Fibroblast of skin of scalp (primary cell): ENCODE data around the gene ACAP2.

Experiments used
- DNase-seq: peaks from one replicate; pipeline ENCODE4 v3.0.0-alpha.2; 2013

ACAP2 gene

DNA sequence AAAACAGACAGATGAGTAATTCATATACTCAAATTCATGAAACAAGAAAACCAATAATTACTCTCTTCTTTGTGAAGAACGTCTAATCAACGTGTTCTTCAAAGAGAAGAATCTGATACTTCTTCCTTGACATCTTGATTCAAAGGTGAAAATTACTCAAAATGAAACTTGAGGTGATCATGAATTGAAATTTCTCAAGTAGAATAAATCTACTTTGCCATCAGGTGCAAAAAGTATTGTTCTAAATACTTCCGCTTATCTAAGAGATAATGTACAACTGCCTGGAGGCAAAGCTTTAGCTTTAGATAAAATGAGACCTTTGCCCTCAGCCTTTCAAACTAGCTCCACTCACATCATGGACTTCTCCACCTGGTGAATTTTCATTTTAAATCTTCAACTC is 158.0 kb downstream of the ACAP2 start:
- no peak for DNase-seq

DNA sequence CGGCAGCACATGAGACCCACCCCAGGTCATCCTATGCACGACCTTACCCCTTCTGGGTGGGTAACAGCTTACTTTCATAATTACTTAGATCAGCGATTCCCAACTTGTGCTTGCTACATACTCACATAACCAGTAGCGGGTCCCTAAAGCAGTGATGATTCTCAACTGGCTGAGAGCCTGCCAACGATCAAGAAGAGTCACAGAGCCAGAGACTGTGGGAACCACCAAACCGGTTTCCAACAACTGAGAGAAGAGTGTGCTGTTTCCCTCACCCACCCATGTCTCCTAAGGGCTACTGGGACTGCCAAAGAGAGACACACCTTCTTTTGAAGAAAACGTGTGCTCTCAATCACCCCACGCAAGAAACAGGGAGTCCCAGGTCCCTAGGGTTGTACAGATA is 159.9 kb downstream of the ACAP2 start:
- no peak for DNase-seq

DNA sequence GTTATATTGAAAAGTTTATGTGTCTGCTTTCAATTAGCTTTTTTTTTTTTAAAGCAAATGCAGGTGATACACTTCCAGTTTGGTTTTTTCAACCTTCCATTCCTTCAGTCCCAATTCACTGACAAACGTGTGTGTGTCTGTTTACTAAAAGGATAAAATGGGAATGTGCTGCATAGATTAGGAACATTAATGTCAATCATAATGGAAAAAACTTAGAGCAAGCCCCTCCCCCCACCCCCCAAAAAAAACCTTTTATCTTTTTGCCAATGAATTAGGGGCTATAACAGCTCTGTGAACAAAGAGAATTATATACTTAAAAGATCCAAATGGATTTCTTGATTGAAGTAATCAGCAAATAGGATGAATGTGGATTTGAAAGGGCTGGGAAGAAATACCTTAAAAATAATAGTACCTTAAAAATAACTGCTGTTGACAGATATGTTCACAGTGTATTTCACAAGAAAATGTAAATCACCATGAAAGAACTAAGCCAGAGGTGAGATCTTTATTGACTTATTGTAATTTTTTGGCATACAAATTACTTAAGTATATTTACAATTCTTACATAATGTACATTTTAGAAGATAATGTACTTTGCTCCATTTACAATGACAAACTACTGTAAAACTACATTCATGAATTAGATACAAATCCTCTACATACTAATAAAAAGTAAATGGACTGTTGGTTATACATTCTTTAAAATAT is 168.4 kb downstream of the ACAP2 start:
- no peak for DNase-seq

DNA sequence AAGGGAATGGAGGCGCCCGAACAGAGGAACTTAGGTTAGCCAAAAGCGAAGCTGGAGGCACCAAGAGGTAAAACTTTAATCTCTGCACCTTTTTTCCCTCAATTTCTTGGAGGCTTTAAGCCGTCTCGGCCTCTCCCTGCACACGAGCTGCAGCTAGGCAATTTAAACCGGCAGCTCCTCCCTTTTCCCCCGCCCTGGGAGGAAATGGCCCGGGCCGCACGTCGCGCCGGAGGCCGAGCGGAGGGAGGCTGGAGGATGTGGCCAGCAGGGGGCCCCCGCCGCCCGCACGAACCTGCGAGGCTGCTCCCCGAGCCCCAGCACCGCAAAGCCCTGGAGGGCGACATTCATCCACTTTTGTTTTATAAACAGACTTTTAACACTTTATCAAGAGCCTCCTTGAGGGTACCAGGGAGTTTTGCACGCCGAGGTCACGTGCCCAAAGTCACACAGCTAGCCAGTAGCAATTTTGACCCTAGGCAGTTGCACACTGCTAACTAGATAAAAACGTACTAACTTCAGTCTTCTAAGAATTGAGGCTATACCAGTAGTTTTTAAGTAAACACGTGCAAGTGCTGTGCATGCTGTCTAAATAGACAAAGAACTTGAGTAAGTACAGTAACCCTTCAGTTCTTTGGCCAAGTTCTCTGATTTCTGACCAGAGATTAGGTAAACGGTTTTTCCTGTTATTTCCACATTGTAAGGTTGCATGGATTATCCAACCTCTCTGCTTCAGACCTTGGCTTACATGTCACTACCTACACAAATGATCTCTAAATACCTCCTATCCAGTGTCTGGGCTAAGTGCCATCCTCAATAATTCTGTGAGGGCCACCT is 171.2 kb downstream of the ACAP2 start:
- DNase-seq = peak; percentile 90

DNA sequence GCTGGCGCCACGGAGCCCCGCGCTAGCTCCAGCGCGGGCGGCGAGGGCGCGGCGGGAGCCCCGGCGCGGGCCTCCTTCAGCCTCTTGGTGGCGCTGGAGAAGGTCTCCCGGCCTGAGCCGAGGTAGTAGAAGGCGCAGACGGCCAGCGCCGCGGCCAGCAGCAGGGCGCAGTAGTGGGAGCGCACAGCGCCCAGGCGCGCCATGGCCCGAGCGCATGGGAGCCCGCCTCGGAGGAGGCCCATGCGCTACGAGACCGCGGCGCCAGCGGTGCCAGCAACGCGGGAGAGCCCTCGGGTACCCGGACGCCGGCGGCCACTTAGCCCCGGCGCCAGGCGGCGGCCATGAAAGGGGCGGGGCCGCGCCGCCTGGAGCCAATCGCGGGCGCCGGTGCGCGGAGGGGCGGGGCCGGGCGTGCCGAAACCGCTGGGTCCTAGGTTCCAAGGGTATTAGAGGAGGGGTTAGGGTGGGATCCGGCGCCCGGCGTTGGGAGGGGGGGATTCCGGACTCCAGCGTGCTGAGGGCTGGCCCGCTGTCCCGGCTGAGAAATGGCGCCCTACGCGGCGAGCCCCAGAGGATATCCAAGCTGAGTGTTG is 171.9 kb downstream of the ACAP2 start, which contains the start of gene XXYLT1:
Gene XXYLT1, minus strand, starts transcription at position 343 of the 593 bp plus-strand sequence. Its CDS starts 101 bp downstream, at position 242.
- peak; percentile 94 for DNase-seq

DNA sequence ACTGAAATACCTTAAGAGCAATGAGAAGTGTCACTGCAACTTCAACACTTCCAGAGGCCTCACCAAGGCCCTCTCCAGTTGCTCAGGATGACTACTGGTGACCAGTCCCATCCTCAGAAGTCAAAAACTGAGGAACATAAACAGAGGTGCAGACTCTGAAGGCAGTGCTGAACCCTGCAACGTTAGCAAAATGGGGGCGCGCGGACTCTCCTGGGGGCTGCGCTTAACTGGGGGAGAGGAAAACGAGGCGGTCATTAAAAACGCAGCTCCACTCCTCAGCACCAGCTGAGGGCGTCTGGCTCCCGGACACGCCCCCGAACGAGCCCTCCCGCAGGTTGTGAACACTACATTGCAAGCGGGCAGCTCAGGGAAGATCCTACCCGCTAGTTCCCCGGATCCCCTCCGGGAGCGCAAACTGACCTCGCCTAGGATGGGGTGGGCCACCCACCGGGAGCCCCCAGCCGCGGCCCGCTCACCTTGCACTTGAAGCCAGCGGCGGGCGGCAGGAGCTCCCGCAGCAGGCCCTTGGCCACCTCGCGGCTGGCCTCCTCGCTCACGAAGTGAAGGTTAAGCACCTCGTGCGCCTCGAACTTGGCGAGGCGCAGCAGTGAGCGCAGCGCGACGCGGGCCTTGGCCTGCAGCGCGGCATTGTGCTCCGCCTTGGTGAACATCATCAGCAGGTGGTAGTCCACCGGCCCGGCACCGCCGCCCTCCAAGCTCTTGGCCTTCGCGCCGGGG is 172.6 kb downstream of the ACAP2 start:
- DNase-seq = peak; percentile 46

DNA sequence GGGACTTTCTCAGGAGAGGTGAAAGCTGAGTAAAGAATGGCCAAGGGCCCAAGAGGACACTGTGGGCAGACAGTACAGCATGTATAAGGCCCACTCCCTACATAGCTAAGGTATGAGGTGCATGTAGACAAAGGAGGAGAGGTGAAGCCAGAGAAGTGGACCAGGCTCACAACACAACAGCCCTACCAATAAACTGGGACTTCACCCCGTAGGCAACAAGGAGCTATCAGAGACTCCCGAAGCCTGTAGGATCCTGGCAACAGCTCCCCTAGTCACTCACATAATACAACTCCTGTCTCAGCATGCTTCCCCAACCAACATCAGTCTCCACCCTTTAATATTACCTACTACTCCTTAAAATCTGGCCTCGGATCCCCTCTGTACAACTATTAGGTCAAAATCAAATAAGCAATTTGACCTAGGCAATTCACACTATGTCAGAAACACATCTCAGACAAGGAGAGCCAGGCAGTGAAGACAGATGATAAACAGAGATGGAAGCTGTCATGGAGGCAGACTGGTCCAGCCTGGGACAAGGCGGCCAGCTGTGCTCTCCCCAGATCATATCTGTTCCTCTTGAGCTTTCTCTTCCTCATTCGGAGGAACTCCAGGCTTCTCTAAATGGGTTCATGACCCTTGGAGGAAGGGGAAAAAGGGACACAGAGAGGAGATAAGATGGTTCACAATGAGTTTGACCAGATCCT is 173.3 kb downstream of the ACAP2 start:
- DNase-seq = no peak

DNA sequence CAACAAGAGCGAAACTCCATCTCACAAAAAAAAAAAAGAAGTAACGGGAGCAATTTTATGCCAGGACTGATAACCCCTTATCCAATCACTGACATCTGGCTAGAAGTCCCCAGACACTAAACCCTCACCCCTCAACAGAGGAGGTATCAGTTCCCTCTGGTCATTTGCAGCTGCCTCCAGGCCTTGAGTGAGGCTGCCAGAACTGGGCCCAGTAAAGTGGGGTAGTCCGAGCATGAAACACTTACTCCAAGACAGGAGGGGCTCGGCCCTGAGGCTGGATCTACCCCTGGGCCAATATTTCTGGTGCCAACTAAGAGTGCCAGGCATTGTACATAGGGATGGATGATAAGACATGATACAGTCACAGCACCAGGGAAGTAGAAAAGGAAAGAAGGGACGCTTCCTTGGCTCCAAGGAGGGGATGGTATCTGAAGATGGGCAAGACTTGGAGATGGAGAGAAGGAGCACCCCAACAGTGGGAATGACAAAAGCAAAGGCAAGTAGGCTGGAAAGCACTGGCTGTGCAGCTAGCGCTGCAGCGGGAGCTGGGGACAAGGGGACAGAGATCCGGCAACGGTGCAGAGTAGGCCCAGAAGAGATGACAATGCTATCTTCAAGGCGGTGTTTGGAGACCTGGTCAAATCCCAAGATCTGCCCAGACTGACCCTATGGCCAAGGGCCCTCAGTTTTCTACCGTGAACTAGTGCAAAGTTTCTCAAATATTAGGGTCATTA is 174.1 kb downstream of the ACAP2 start:
- DNase-seq = no peak

DNA sequence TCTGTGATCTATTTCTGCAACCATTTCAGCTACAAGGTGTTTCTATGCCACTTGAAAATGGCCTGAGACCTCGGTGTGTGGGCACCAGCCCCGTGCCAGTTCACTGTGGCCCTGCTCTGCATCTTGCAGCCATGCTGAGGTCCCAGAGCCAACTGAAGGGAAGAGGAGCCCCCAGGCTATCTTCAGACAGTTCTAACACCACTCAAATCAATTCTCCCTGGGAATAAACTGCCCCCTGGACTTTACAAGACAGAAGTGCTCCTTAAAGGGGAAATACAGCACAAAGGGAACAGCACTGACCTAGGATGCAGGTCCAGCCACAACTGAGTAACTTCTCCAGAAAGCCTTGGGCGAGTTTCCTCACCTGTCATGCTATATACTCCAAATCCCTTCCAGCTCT is 175.7 kb downstream of the ACAP2 start:
- DNase-seq = no peak

DNA sequence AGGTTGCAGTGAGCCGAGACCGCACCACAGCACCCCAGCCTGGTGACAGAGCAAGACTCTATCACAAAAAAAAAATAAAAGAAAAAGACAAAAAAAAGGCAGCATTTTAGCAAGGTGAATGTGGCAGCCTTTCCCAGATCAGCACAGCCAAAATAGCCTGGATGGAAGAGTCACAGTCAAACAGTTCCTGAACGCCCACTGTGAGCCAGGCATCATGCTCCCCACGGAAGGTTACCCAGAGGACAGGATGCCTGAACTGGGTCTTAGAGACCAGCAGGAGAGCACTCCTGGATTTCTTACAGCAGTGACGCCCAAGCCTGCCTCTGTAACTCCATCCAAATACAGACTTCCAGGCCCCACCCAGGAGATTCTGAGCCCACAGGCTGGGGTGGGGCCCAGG is 176.4 kb downstream of the ACAP2 start:
- no peak for DNase-seq

DNA sequence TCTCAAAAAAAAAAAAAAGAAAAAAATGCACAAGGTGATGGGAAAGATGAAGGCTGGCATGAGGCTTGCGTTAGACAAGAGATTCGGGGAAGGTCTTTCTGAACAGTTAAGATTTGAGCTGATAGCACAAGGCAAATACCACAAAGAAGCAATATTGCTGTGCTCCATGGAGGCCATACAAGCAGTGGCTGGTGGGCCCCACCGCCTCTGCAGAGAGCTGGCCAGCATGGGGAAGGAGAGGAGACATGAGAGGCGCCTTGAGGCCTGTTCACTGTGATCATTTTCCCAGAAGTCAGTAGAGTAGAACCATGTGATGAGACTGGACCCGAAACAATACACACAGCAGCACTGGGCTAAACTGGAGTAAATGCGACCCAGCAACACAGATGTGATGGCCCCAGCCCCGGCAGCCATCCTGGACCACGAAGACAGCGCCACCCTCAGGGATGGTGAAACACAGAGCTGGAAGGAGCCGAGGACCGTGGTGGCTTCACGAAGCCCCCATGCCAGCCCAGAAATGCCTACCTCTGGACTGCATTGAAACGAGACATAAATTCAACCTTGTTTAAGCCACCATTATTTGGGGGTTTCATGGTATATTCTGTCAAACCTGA is 177.3 kb downstream of the ACAP2 start:
- no peak for DNase-seq

DNA sequence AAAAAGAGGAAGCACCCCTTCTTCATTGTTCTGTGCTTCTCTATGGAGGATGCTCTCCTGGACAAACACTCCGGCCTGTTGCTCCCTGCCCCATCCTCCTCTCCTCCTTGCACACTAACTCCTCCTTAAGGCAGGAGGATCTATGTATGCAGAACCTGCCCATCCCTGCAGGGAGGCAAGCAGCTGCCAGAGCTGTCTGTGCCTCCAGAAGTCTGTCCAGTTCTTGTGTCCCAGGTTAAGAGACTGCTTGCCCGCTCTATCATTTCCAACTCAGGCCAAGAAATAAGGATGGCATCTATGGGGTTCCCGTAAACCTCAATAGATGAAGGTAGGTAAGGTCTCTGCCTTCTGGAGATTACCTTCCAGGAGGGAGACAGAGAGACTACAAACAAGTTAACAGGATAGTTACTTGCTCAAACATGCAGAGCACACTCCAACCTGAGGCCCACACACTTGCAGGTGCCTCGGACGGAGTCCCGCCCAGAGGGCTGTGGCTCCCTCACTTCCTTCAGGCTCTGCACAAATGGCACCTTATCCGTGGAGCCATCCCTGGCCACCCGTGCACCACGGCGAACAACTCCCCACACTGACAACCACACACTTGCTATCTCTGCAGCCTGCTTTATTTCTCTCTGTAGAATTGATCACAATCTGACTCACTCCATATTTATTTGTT is 178.8 kb downstream of the ACAP2 start:
- DNase-seq = no peak

DNA sequence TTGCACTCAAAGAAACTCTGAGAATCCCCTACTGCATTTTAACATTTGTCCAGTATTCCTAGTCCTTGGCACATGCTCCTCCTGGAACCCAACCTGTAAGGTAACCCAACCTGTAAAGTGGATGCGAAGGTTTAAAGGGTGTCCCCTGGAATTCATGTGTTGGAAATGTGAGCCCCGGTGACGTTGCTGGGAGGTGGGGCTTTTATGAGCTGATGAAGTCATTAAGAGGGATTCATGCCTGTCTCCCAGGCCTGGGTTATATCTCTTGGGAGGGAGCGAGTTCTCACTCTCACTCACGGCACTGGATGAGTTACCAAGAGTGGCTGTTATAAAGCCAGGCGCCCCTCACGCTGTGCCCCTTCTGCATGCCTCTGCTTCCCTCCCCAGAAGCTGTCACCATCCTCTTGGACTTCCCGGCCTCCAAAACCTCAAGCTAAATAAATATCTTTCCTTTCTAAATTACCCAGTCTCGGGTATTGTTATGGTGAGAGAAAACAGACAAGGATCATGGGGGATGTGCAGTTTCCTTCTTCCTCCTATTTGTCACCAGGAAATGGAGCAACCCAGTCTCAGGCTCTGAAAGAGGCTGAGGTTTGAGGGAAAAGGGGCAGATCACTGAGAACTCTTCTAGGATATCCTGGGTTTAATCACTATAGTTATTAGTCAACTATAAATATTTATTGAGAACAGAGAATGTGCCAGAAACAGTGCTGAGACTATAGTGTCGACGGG is 179.5 kb downstream of the ACAP2 start:
- DNase-seq = no peak

DNA sequence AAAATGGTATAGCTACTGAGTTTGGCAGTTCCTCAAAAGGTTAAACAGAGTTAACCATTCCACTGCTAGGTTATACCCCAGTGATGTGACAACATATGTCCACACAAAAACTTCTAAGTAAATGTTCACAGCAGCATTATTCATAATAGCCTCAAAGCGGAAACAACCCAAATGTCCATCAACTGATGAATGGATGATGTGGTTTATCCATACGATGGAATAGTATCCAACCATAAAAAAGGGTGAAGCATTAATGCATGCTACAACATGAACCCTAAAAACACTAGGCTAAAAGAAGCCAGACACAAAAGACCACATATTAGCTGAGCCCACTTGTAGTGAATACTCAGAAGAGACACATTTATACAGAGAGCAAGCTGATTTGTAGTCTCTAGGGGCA is 180.9 kb downstream of the ACAP2 start:
- DNase-seq = no peak

DNA sequence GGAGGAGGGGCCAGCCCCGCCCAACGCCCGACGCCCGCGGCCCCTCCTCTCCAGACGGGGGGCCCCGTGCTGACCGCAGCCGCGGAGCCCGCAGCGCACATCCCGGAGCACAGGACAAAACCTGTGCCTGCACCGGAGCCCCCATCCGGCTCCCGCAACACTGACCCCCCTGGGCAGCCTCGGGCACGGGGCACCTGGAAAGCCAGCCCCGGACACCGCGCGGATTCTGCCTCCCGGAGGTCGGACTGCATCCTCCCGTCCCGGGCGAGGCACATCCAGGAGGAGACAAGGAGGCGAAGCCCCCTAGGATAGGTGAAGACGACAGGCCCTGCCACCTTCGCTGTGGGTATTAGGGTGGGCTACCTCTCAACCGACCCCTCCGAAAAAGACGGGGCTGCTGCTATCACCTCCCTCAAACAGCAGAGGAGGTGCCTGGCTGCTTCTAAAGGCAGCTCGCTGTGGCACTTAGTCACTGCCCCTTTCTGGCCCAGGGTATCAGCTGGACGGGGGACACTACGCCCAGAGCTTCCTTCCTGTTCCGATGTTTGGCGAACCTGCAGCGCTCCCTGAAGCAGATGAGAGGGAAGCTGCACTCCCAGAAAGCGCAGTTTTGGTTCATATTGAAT is 182.4 kb downstream of the ACAP2 start:
- DNase-seq = no peak

DNA sequence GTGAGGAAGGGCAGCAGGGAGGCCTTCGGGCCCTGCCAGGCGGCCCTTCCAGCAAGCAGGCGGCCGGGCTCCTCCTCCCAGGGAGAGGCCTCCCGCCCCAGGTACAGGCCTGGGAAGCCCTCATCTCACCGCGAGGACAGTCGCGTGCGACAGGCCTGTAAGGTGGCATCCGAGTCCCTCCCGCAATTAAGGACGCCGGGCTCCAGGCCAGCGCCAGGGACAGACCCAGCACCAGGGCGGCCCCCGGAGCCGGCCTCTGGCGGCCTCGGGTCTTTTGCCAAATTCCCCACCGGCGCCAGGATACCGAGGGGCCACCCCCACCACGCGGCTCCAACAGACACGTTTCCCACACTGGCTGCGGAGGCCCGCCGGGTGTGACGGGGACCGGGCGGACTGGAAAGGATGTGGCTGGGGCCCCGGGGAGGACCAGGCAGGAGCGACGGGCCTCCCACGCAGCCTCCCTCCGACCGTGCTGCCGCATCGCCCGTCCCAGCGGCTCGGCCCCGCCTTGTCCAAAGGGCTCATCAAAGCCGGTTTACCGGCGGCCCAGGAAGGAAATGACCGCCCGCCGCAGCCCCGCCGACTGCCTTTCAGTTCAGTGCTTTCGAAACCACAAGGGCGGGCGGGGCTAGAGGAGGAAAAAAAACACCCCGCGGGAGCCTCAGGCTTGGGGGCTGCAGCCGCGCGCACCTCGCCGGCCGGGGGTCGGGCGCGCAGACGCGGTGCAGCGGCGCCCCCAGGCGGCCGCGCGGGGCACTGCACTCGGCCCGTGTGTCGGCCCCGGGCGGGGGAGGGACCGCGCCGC is 183.1 kb downstream of the ACAP2 start:
- peak; percentile 95 for DNase-seq

DNA sequence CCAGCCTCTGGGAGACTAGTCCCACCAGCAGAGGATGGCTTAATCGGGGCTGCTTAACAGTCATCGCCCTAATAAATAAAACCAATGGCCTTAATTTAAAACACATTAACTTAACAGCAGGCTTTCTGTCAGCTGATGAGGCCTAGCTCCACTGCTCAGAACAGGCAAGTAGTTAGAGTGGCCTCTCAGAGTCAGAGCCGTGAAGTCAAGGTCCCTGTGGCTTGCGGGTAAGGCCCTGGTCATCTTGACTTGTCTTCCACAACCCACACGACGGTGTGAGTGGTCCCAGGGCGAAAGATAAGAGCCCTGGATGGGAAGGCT is 183.7 kb downstream of the ACAP2 start:
- DNase-seq = peak; percentile 66

DNA sequence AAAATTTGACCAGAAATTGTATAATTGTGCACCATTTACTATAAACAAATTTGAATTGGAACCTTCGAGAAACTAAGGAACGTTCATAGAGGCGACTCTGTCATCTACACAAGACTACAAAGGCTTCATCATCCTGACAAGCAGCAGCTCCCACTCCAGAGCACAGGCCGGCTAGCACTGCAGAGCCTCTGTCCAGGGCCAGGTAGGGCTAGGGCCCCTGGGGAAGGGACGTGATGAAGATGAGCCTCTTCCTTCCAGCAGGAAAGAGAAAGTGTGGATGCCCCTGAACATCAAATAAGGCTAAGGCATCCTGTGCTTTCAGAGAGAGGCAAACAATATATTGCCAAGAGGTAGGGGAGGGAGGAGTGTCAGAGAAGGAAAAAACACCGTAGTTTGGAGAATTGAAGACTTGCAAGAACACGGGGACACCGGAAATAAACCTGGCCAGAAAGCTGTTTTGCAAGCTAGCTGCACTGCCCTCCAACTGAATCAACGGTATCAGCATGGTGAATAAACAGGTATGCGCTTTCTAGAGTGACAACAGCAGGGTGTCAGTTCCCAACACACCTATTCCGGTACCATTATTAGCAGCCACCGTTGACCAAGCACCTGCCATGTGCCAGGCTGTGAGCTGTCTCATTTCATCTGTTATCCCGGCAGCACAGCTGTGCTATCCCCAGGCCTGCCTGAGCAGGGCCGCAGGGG is 184.2 kb downstream of the ACAP2 start:
- no peak for DNase-seq
